ENCODE results near the gene PLEKHJ1. TPM values are rescaled to one million over a fixed set of nuclear protein-coding genes. Genes with fewer than 3 reads are reported as not detected.

Gene PLEKHJ1
- total and polyA plus RNA-seq, 11 donors = 44.6 to 89.7 (median 48.8) TPM

DNA sequence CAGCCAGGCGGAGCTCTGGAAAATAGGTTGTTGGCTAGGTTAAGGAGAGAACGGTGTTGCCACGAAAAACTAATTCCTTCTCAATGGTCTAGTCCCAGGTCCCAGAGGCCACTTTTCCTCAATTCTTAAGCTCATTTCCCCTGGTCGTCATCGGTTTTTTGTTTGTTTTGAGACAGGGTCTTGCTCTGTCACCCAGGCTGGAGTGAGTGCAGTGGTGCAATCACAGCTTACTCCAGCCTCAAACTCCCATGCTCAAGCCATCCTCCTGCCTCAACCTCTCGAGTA, 1.7 kb upstream of the PLEKHJ1 start:
- intact Hi-C loops (cut with DNase I) = loop anchor here (2.0 to 10.0 kb wide), 14 partner anchors 33 to 157 kb away; partner anchors contain the start of genes AP3D1 (in 2 of the 10) and DOT1L (in 1 of the 10)
- Histone ChIP-seq H3K4me1 (peaks cover 14 to 80% (median 61%) of the 10 kb centered on the region in 12 donors), H3K36me3 (peaks cover 0 to 18% (median 13%) of the 10 kb centered on the region in 9 donors), H3K27ac (peak overlapping the region in 3 of 12 donors; percentile 12 to 100 (median 99)), H3K9me3 (no peaks in the 10 kb centered on the region), H3K4me3 (peak overlapping the region in 9 of 12 donors; percentile 72 to 98 (median 95)), H3K27me3 (no peaks in the 10 kb centered on the region)
- ATAC-seq = no peak
- TF ChIP-seq, protein P1, sequence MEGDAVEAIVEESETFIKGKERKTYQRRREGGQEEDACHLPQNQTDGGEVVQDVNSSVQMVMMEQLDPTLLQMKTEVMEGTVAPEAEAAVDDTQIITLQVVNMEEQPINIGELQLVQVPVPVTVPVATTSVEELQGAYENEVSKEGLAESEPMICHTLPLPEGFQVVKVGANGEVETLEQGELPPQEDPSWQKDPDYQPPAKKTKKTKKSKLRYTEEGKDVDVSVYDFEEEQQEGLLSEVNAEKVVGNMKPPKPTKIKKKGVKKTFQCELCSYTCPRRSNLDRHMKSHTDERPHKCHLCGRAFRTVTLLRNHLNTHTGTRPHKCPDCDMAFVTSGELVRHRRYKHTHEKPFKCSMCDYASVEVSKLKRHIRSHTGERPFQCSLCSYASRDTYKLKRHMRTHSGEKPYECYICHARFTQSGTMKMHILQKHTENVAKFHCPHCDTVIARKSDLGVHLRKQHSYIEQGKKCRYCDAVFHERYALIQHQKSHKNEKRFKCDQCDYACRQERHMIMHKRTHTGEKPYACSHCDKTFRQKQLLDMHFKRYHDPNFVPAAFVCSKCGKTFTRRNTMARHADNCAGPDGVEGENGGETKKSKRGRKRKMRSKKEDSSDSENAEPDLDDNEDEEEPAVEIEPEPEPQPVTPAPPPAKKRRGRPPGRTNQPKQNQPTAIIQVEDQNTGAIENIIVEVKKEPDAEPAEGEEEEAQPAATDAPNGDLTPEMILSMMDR (IDR thresholded peaks at IDR 0.05) = no peak
- TF ChIP-seq POLR2A (IDR thresholded peaks at IDR 0.05) = no peak
- 76 to 82% (median 79%) methylated on average over 6 of the region's 6 CpGs for WGBS, 4 donors
- no peak for DNase-seq

DNA sequence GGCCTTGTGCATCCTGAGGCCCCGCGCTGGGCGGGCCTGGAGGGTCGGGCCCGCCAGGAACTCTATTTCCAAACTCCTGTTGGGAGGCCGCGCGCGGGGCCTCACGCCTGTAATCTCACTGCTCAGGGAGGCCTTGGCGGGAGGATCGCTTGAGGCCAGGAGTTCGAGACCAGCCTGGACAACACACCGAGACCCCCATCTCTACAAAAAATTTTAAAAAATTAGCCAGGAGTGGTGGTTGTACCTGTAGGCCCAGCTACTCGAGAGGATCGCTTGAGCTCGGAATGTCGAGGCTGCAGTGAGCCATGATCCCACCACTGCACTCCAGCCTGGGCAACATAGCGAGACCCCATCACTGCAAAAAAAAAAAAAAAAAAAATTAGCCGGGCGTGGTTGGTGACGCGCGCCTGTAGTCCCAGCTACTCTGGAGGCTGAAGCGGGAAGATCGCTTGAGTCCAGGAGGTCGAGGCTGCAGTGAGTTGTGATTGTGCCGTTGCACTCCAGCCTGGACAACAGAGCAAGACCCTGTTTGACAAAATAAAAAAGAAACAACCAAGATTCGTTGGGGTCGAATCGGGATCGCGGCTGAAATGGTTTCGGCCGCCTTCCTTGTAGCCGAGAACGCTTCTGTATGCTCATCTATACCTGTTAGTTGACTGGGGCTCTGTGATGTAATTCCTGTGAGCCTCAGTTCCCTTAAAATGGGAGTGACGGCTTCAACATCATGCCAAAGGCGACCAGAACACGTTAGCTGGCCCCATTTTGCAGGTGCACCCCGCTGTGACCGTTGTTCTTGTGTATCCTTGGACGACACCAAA, 1.1 kb upstream of the PLEKHJ1 start:
- Histone ChIP-seq H3K27me3 (no peaks in the 10 kb centered on the region), H3K9me3 (no peaks in the 10 kb centered on the region), H3K4me3 (peak overlapping the region; percentile 72 to 98 (median 94)), H3K4me1 (peaks cover 14 to 78% (median 58%) of the 10 kb centered on the region in 12 donors), H3K36me3 (peaks cover 0 to 23% (median 17%) of the 10 kb centered on the region in 9 donors), H3K27ac (peak overlapping the region; percentile 92 to 100 (median 99))
- 43 to 54% (median 44%) methylated on average over 34 to 43 of the region's 43 CpGs for WGBS, 4 donors
- intact Hi-C loops (cut with DNase I) = loop anchor here (2.0 to 10.0 kb wide), 14 partner anchors 34 to 158 kb away; partner anchors contain the start of genes AP3D1 (in 2 of the 10) and DOT1L (in 1 of the 10)
- ATAC-seq = peak in 1 of 4 donors; percentile 45
- TF ChIP-seq POLR2A (IDR thresholded peaks at IDR 0.05) = no peak
- TF ChIP-seq, protein P1 (IDR thresholded peaks at IDR 0.05) = no peak
- no peak for DNase-seq

DNA sequence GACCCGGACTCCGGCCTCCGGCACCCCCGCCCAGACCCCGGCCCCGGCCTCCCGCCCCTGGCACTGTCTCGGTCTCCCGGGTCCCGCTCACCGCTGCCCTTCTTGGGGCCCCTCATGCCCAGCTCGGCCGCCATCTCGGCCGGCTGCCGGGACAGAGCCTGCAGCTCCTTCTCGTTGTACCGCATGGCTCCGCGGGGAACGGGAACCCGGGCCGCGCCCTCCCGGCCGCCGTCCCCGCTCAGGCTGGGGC, 140 bp downstream of the PLEKHJ1 start:
- Histone ChIP-seq H3K4me1 (peaks cover 14 to 75% (median 51%) of the 10 kb centered on the region in 12 donors), H3K9me3 (no peaks in the 10 kb centered on the region), H3K27ac (peak overlapping the region; percentile 92 to 100 (median 99)), H3K4me3 (peak overlapping the region; percentile 72 to 98 (median 94)), H3K36me3 (peaks cover 0 to 25% (median 17%) of the 10 kb centered on the region in 9 donors), H3K27me3 (no peaks in the 10 kb centered on the region)
- WGBS, 4 donors = 0 to 1% (median 0%) methylated on average over 6 to 28 of the region's 28 CpGs
- ATAC-seq (no peak), DNase-seq (no peak)
- intact Hi-C loops (cut with DNase I) = loop anchor here (1.0 to 10.0 kb wide), 22 partner anchors 33 to 159 kb away; partner anchors contain the start of genes AP3D1 (in 2 of the 10) and DOT1L (in 1 of the 10)
- peak in 1 of 2 donors; percentile 41 for TF ChIP-seq POLR2A (IDR thresholded peaks at IDR 0.05)
- TF ChIP-seq, protein P1 (IDR thresholded peaks at IDR 0.05) = no peak

DNA sequence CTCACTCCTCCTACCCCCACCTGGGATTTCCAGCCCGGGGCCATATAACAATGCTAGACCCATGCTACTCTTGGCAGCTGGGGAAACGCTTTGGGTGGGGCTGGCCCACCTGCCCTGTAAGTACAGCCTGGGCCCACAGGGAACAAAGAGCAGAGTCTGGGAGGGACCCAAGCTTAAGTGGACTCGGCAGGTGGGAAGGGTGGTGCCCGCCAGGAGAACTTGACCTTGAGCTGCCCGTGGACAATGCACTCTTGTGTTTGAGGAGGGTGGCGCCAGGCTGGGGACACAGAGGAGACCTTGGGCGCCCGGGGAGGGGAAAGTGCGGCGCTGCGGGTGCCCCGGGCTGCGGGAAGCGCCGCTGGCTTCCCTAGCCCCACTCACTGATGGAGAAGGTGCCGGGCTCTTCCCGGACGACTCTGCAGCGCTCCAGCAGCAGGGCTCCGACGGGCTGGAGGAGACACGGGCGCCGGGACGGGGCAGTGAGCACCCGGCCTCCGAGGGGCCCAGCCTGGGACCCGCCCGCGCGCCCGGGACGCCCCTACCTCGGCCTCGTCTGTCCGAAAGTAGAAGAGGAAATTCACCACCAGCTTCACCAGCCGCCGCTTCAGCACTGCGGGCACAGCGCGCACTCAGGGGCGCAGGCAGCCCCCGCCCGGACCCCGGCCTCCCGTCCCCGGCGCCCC, 607 bp downstream of the PLEKHJ1 start:
- H3K27me3 ChIP-seq = no peaks in the 10 kb centered on the region
- DNase-seq (peak in 3 of 5 donors; percentile 42 to 64 (median 64)), ATAC-seq (peak in 2 of 4 donors; percentile 4 to 14)
- intact Hi-C loops (cut with DNase I) = loop anchor here (1.0 to 10.0 kb wide), 22 partner anchors 34 to 159 kb away; partner anchors contain the start of genes AP3D1 (in 2 of the 10) and DOT1L (in 1 of the 10)
- no peaks in the 10 kb centered on the region for H3K9me3 ChIP-seq
- peaks cover 0 to 30% (median 22%) of the 10 kb centered on the region in 9 donors for H3K36me3 ChIP-seq
- TF ChIP-seq POLR2A (IDR thresholded peaks at IDR 0.05) = no peak
- TF ChIP-seq, protein P1 (IDR thresholded peaks at IDR 0.05) = no peak
- peaks cover 14 to 73% (median 46%) of the 10 kb centered on the region in 12 donors for H3K4me1 ChIP-seq
- H3K4me3 ChIP-seq = peak overlapping the region; percentile 72 to 98 (median 94)
- 0% methylated on average over 1 to 48 of the region's 48 CpGs for WGBS, 4 donors
- peak overlapping the region; percentile 92 to 100 (median 99) for H3K27ac ChIP-seq
